ENCODE results near the gene LGALS16.
A peak's percentile ranks its signal among the peaks of the same experiment; 100 is the strongest.
"Not testable (repeated sequence)": the region's sequence is repeated elsewhere in the genome, so short reads cannot be mapped to it uniquely, and the experiment has no call there.

Gene LGALS16, protein sequence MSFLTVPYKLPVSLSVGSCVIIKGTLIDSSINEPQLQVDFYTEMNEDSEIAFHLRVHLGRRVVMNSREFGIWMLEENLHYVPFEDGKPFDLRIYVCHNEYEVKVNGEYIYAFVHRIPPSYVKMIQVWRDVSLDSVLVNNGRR

DNA sequence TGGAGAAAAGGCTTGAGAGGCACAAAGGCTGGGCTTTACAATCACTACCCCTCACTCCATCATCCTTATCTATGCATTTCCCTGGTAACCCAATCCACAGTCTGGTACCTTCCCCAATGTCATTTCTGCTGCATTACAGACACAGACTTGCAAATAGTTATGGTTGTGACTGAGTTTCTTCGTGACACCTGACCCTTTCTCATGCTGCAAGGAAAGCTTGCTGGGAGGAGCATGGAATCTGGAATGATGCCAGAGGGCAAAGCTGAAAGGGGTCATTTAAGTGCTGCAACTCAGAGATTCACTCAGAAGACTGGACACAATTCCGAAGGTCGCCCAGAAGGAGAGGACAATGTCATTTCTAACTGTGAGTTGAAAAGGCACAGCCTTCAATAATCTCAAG lies at the start of gene LGALS16:
Gene LGALS16 (plus strand): TSS at position 301 of the 400 bp plus-strand sequence. CDS start 49 bp downstream, at position 350.
- no peak for DNase-seq

DNA sequence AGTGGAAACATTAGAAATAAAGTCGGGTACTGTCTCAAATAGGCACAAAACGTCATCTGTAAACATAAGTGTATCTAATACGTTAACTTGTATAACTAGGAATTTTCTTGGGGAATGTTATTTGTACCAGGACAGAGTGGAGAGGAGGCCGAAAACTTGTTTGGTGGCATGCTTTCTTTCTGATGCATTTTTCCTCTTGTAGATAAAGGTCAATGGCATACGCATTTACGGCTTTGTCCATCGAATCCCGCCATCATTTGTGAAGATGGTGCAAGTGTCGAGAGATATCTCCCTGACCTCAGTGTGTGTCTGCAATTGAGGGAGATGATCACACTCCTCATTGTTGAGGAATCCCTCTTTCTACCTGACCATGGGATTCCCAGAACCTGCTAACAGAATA lies 48.7 kb upstream of the LGALS16 start:
- DNase-seq = no peak

DNA sequence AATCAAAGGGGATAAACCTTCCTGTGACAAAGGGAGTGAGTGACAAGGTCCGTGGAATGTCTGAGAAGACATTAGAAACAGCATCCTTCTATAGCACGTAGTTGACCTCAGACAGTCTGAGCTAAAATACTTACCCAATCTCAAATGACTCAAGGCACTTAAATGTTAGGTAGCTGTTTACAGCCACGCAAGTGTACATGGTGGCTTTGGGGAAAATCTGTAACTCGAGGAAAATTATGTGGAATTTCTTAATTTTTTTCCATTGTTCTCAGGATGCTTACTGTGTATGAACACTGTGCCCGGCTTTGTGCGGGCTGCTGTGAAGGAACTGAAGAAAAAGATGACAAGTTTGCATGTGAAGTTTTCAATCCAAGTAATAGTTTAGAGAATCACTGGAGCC lies 48.2 kb upstream of the LGALS16 start:
- no peak for DNase-seq

DNA sequence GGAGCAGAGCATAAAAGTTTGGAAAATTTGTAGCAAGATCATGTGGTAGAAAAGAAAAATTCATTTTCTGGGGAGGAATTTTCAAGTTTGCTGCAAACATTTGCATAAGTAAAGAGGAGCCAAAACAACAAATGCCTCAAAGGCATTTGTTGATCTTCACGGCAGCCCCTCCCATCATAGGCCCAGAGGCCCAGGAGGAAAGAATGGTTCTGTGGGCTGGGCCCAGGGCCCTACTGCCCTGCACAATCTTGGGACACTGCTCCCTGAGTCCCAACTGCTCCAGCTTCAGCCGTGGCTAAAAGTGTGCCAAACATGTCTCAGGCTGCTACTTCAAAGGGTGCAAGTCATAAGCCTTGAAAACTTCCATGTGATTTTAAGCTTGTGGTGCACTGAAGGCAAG lies 42.1 kb upstream of the LGALS16 start:
- DNase-seq = no peak

DNA sequence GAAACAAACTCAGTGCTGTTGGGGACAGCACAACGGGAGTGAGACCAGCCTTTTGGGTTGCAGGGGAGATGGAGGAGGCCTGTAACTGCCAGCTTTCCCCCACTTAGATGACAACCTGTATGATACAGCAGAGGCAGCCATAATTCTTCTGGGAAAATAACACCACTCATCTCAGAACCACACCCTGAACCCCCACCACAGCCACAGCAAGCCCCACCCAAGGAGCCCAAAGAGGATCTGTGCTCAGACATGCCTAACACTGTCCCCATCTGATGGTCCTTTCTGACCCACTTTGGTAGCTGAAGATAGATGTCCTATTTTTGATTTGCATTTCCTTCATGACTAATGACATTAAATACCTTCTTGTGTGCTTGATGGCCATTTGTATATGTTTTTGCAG lies 38.0 kb upstream of the LGALS16 start:
- no peak for DNase-seq

DNA sequence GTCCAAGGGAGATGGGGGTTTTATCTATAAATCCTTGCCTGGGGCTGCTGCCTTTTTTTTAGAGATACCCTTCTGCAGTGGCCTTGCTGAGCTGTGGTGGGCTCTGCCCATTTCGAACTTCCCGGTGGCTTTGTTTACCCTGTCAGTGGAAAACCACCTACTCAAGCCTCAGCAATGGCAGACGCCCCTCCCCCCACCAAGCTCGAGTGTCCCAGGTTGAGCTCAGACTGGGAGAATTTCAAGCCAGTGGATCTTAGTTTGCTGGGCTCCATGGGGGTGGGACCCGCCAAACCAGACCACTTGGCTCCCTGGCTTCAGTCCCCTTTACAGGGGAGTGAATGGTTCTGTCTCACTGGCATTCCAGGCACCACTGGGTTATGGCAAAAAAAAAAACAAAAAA lies 31.8 kb upstream of the LGALS16 start:
- DNase-seq = no peak

DNA sequence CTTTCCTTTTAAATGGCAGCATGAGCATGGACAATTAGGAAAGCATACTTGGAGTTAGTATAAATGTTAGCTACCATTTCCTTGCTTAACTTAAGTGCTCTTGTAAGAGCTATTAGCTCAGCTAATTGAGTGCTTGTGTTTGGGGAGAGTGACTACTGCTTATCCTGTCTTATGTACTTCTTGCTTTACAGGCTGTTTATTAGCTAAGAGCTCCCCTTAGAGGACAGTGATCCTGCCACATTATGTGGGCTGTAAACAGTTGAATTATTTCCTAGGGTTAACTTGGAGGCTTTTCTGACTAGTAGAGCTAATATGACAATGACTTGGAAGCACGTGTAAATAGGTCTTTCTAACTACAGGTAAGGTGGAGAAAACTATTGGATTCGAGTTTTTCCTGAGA lies 28.1 kb upstream of the LGALS16 start:
- DNase-seq = peak; percentile 62

DNA sequence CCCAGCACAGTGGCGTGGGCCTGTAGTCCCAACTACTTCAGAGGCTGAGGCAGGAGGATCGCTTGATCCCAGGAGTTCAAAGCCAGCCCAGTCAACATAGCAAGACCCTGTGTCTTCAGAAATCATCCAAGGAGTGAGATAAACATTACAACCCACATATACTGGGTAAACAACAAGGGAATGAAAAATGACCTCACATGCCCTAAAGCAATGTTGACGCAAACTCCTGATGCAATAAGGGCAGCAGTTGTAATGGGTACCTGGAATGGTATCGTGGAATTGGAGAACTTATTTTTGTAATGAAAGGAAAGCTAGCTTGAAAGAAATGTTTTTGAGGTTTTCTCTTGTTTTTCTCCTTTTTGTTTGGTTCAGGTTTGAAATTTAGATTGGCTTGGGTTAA lies 24.5 kb upstream of the LGALS16 start:
- no peak for DNase-seq

DNA sequence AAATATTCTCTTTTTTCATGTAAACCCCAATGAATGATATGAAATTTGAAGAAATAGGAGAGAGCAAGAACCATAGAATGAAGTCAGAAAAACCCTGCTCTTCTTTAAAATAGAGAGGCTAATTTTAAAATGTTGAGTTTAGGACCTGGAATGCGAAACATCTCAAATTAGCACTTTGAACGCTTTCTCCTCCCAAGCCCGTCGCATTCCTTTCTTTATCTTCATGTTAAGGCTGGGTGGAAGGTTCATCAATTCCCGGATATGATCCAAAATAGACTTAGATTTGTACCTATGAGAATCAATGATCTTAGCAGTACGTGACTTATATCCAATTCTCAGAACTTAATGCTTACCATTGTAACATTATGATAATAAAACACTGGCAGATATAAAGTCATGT lies 24.1 kb upstream of the LGALS16 start:
- no peak for DNase-seq

DNA sequence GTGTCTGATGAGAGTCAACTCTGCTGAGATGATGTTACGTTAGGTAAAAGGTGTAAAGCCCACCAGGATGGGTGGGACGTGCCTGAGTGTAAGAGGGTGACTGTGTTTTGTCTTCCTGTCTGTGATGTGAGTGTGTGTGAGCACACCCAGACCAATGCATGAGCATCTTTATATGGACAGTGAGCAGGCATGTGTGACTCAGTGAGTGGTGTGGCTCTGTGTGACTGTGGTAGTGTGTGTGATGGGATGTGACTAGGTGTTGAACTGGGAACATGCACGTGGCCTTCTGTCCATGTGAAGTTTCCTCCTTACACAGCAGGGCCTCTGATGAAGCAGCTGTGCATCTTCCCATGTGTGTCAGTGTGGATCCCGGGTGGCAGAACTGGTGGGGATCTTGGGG lies 17.8 kb upstream of the LGALS16 start:
- DNase-seq = no peak

DNA sequence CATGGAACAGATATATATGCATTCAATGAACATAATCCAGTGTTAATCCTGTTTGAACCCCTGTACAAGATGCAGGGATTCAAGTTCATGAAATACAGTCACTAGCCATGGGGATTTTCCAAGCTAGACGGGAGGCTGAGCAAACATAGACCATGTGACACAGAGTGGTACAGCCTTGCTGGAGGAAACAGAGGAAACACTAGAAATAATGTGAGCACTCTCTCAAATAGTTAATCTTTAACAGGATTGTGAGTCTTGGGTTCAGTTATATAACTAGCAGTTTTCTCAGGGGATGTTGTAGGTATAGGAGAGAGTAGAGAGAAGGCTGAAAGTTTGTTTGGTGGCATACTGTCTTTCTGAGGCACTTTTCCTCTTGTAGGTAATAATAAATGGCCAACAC lies 13.9 kb upstream of the LGALS16 start:
- no peak for DNase-seq

DNA sequence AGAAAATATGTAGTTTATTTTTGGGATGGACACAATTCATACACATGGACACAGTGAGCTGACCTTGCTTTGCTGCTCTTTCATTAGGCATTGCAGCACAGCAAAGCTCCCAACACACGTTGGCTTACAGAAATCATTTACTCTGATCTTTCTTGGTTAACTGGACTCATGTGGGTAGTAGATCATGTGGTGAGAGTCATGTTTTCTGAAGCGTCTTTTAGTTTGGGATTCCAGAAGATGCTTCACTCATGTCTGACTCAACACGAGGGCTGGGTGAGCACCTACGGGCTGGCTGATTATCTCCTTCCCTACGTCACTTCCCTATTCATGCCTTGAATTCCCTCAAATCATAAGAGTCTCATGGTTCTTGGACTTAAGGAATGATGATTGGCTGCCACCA lies 12.1 kb upstream of the LGALS16 start:
- no peak for DNase-seq

DNA sequence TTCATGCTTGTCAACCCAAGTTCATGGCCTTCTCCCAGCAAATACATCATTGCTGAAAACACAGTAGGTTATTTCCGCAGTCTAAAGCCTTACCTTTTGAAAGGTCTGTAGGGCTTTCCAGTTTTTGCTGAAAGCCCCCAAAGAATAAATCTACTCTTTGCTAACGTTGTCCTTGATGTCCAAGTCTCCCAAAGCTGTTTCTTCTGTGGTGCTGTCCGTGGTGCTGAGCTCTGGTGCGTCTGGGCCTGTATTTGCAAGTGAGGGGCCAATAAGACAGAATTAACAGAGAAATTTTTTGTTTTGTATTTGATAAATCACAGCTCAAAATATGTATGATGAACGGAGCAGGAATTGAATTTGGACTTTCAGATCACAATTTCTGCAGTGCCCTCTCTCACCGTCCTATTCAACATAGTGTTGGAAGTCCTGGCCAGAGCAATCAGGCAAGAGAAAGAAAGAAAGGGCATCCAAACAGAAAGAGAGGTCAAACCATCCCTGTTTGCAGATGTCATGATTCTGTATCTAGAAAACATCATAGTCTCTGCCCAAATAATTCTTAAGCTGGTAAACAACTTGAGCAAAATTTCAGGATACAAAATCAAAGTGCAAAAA lies 9.8 kb upstream of the LGALS16 start:
- DNase-seq = no peak

DNA sequence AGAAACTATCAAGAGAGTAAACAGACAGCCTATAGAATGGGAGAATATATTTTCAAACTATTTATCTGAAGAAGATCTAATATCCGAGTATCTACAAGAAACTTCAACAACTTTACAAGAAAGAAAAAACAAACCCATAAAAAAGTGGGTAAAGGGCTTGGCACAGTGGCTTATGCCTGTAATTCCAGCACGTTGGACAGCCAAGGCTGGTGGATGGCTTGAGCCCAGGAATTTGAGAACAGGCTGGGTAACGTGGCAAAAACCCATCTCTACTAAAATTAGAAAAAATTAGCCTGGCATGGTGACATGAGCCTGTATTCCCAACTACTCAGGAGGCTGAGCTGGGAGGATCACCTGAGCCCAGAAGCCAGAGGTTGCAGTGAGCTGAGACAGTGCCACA lies 7.8 kb upstream of the LGALS16 start:
- DNase-seq = no peak

DNA sequence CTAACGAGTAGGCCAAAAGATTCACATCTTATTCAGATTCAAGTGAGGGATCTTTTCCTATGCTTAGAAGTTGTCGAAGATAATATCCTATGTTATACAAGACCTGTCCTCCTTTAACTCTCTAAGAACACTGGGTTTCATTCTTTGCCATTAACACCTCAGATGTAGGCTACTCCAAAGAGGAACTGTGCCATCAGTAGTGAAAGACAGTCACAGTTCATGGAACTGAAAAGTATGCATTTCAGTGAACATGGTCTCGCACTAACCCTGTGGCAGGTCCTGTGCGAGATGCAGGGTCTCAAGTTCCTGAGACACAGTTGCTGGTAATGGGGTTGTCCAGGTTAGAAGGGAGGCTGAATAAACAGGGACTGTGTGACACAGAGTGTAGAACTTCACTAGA lies 4.1 kb downstream of the LGALS16 start:
- DNase-seq = no peak

DNA sequence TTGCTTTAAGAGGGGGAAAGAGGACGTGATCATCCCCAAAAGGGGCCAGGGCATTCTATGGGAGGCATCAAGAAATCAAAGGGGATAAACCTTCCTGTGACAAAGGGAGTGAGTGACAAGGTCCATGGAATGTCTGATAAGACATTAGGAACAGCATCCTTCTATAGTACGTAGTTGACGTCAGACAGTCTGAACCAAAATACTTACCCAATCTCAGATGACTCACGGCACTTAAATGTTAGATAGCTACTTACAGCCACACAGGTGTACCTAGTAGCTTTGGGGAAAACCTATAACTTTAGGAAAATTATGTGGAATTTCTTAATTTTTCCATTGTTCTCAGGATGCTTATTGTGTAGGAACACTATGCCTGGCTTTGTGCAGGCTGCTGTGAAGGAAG lies 4.9 kb downstream of the LGALS16 start:
- no peak for DNase-seq

DNA sequence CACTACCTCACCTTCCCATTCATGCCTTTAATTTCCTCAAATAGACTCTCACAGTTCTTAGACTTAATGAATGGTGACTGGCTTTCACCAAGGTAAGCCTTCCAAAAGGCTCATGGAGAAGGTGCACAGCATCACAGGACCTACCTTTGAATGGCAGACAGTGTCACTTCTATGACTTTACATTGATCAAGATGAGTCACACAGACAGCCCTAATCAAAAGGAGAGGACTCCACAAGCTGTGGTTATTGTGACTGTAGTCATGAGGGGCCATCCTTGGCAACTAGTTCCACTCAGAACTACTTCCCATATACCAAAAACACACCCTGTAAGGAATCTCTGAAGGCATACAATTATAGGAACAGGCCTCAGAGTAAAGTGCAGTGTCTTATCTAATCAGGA lies 5.9 kb downstream of the LGALS16 start:
- DNase-seq = no peak

DNA sequence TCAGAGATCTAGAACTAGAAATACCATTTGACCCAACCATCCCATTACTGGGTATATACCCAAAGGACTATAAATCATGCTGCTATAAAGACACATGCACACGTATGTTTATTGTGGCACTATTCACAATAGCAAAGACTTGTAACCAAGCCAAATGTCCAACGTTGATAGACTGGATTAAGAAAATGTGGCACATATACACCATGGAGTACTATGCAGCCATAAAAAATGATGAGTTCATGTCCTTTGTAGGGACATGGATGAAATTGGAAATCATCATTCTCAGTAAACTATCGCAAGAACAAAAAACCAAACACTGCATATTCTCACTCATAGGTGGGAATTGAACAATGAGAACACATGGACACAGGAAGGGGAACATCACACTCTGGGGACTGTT lies 14.1 kb downstream of the LGALS16 start:
- DNase-seq = not testable (repeated sequence)

DNA sequence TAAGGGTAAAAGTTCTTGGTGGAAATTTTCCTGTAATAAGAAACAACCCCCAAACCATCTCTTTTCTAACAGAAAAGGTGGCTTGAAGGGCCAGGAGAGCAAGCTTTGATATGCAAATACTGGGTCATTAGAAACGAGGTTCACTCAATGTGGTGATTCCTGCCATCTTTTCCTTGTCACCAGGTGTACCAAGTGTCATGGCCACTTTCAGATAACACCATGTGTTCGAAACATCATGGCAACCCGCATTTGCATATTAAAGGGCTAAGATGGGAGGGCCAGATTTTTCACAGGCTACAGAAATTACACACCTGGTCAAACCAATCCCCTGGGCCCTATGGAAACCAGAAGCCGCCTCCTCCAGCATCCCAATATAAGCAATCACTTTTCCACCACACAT lies 15.3 kb downstream of the LGALS16 start:
- DNase-seq = no peak

DNA sequence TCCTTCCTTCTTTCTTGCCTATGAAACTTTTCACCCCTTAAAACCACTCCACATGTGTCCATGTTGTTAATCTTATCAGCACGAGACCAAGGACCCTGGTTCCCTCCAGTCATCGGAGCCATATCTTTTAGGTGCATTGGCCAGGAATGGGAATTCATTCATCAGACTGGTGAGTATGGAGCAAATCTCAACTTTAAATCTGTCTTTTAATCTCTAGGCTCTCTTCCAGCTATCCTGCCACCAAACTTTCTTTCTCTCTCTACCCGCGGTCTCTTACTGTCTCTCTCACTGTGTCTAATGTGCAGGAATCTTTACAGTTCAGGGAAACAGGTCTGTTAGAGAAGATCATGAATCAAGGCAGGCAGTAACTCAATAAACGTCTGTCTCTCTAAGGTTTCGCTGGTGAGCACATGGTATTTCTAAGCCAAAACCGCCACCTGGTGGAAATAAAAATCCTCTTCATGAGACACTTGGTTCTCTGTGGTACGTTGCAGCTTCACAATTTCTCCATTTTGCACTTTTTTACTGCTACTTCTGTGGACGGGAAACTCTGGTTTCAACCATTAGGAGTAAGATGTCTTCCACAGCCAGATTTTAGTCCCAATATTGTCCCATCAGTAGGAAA lies 16.1 kb downstream of the LGALS16 start:
- peak; percentile 67 for DNase-seq

DNA sequence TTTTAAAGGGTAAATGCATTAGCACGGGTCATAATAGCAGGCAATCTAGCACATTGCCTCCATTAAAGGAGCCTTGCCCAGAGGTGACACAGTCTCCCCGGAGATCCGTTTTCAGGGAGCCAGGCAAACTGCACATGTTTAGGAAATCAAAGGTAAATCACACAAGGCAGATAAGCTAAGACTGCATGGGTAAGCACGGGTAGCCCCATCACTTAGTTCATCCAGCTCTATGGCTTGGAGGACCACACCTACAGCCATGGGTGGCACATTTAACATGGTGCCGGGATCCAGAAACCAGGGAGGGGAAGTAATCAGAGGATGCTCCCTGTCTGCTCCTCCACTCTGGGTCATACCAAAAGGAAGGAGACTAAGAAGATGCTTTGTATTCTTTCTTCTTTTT lies 16.8 kb downstream of the LGALS16 start:
- DNase-seq = no peak

DNA sequence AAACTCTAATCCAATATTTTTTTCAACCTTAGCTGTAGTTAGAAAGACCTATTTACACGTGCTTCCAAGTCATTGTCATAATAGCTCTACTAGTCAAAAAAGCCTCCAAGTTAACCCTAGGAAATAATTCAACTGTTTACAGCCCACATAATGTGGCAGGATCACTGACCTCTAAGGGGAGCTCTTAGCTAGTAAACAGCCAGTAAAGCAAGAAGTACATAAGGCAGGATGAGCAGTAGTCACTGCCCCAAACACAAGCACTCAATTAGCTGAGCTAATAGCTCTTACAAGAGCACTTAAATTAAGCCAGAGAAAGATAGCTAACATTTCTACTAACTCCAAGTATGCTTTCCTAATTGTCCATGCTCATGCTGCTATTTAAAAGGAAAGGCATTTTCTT lies 18.1 kb downstream of the LGALS16 start:
- peak; percentile 45 for DNase-seq

DNA sequence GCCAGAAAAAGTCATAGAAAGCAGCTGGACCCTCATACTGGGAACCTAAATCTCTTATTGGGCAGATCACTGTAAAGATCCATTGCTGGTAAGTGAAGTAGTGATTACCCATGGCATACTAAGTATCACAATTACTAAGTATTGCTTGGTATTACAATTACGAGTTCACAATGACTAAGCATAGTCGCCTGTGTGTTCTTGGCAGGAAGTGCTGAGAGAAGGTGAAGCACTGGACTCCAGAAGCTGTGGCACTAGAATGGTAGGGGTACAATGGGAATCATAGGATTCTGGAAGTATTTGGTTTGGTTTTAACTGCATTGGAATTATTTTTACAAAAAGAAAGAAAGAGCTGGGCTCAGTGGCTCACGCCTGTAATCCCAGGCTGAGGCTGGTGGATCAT lies 20.3 kb downstream of the LGALS16 start:
- no peak for DNase-seq

DNA sequence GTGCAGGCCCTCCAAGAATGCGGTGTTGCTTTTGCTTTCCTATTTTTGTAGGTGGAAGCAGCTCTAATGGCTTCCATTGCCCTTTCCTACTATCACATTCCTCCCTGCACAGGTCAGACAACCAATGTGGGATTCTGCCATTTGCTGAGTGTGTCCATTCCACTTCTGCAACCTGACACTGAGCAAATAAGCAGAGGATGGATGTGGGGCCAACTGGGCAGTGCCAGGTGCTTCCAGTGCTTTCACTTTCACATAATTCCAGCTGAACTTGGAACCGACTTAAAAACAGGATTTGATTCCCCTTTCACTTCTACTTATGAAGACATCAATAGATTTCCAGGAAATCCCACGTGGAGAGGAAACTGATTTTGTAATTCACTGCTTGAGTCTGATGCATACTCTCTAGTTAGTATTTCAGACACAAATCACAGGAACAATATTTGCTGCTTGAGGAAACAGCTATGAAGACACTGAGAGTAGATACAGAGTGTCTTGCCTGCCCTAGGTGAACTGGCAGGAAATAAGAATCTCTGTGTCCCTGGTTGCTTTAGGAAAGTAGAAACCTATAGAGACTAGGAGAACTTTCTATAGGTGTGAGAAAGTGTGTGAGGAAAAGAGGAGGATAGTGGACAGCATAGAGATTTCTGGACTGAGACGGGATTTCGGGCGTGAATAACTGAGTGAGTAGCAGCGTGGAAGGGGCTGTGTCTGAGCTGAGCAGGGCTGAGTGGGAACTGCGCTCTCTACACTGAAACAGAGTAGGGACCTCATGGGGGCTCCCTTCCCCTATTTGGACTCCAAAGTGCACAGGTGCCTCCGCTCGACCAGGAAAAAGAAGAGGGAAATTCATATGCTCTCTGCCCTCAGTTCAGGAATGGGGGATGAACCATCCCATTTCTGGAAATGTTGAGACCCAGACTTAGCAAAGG lies 22.5 kb downstream of the LGALS16 start:
- DNase-seq = peak; percentile 69

Measured in NCI-H526 treated with DMSO at 0.1 percent for 48 hours (cell line).